Measurements from ENCODE around the gene ZNF235. TPM values are rescaled to one million over a fixed set of nuclear protein-coding genes. Genes with fewer than 3 reads are reported as not detected.

Gene ZNF235
- total and polyA plus RNA-seq, 4 donors, result 0.96 to 5.3 (median 2.1) TPM

DNA sequence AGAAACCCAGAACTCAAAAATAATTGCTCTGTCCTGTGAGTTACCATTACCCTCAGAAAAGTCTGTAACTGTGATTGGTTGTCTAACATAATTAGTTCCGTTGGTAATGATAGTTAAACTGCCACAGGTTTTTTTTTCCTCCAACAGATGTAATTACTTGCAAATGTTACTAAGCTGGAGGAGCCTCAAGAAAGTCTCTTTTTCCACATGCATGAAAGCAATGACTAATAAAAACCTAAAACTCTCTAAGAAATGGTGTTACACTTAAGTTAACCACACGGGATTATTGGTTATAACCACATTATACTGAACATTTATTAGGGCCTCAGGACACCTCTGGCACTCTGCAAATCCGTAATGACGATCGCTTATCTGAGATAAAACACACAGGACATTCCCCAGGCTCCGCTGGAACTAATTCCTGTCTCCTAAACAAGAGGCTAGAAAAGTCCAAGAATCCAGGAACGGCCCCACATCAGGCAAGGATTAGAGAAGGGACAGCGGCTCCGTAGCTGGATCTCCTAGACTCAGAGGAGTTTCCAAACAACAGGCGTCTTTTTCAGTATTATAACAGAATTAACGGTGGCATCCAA lies 753 bp downstream of the ZNF235 start:
- no peak for TF ChIP-seq TAF1 (conservative IDR thresholded peaks at IDR 0.05)
- no peak for TF ChIP-seq EGR1 (IDR thresholded peaks at IDR 0.05; ENCODE audit: low read depth in 2 of 2)
- TF ChIP-seq, protein P1, sequence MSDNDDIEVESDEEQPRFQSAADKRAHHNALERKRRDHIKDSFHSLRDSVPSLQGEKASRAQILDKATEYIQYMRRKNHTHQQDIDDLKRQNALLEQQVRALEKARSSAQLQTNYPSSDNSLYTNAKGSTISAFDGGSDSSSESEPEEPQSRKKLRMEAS (IDR thresholded peaks at IDR 0.05), result no peak
- peaks cover 14 to 24% (median 16%) of the 10 kb centered on the region in 4 donors for H3K36me3 ChIP-seq (ENCODE audit: control insufficient read depth in 4 of 4, insufficient read depth in 3 of 4, low read depth in 1 of 4, low read length in 3 of 4)
- peak overlapping the region; percentile 92 to 94 (median 94) for H3K4me3 ChIP-seq (ENCODE audit: low read depth in 1 of 3, low read length in 3 of 3)
- H3K27me3 ChIP-seq (ENCODE audit: control insufficient read depth in 4 of 4, insufficient read depth in 4 of 4, low read length in 3 of 4), result no peaks in the 10 kb centered on the region
- peaks cover 11 to 32% (median 15%) of the 10 kb centered on the region in 4 donors for H3K9me3 ChIP-seq (ENCODE audit: control insufficient read depth in 4 of 4, low read length in 3 of 4)
- H3K9ac ChIP-seq (ENCODE audit: low read depth in 1 of 2, low read length in 2 of 2), result peak overlapping the region; percentile 5 to 45
- no peak for DNase-seq (ENCODE audit: low spot score)
- WGBS, result 7% methylated on average over 11 of the region's 11 CpGs
- peaks cover 3 to 14% (median 9%) of the 10 kb centered on the region in 4 donors for H3K4me1 ChIP-seq (ENCODE audit: control insufficient read depth in 4 of 4, insufficient read depth in 4 of 4, low read length in 3 of 4)
- H3K27ac ChIP-seq (ENCODE audit: low read depth in 1 of 2, low read length in 2 of 2), result peak overlapping the region in 1 of 2 donors; percentile 43

DNA sequence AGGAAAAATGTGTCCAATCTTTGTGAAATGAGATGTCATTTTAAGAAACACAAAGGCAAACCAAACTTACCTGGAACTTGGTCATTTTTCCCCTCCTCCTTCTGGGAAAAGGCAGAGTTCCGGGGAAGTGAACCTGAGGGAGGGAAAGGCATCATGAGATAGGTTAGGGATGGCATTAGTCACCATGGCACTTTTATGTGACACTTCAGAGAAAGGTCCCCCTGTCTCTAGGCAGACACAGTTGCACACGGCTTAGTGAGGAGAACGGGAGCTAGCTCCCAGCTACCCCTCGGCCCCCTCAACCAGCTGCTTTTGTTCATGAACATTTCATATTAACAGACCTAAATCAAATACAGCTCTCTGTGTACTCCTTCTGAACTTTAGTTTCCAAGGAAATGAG lies 1.5 kb downstream of the ZNF235 start:
- peaks cover 14 to 32% (median 23%) of the 10 kb centered on the region in 4 donors for H3K36me3 ChIP-seq (ENCODE audit: control insufficient read depth in 4 of 4, insufficient read depth in 3 of 4, low read depth in 1 of 4, low read length in 3 of 4)
- H3K9me3 ChIP-seq (ENCODE audit: control insufficient read depth in 4 of 4, low read length in 3 of 4), result peaks cover 5 to 28% (median 12%) of the 10 kb centered on the region in 4 donors
- no peak overlapping the region for H3K4me3 ChIP-seq (ENCODE audit: low read depth in 1 of 3, low read length in 3 of 3)
- no peak for DNase-seq (ENCODE audit: low spot score)
- H3K9ac ChIP-seq (ENCODE audit: low read depth in 1 of 2, low read length in 2 of 2), result no peak overlapping the region
- TF ChIP-seq ATF3 (IDR thresholded peaks at IDR 0.05) (no peak), TAF1 (conservative IDR thresholded peaks at IDR 0.05) (no peak), ZBTB33 (IDR thresholded peaks at IDR 0.05) (no peak), FOXA2 (IDR thresholded peaks at IDR 0.05) (no peak), JUND (IDR thresholded peaks at IDR 0.05) (no peak), HNF4G (IDR thresholded peaks at IDR 0.05) (no peak), YY1 (IDR thresholded peaks at IDR 0.05) (no peak), SP1 (IDR thresholded peaks at IDR 0.05) (no peak), NR2F2 (IDR thresholded peaks at IDR 0.05) (no peak), EGR1 (IDR thresholded peaks at IDR 0.05; ENCODE audit: low read depth in 2 of 2) (no peak), CTCF (IDR thresholded peaks at IDR 0.05; ENCODE audit: low read depth, low read length, missing input control) (no peak), GABPA (IDR thresholded peaks at IDR 0.05 in 1 of 2, conservative IDR thresholded peaks at IDR 0.05 in 1 of 2) (no peak), RXRA (IDR thresholded peaks at IDR 0.05) (no peak), FOXA1 (IDR thresholded peaks at IDR 0.05) (no peak), HNF4A (conservative IDR thresholded peaks at IDR 0.05) (no peak), REST (IDR thresholded peaks at IDR 0.05) (no peak)
- no peaks in the 10 kb centered on the region for H3K27me3 ChIP-seq (ENCODE audit: control insufficient read depth in 4 of 4, insufficient read depth in 4 of 4, low read length in 3 of 4)
- H3K4me1 ChIP-seq (ENCODE audit: control insufficient read depth in 4 of 4, insufficient read depth in 4 of 4, low read length in 3 of 4), result peaks cover 3 to 14% (median 9%) of the 10 kb centered on the region in 4 donors
- 88% methylated on average over 4 of the region's 4 CpGs for WGBS
- H3K27ac ChIP-seq (ENCODE audit: low read depth in 1 of 2, low read length in 2 of 2), result no peak overlapping the region
